T-helper 1 cell treated with Interleukin-12 subunit alpha and Interleukin-12 subunit beta and Interleukin-4 antibody, amounts not matched to agents 30 ng/mL and 1 ng/mL, for 36 hours (primary cell): ENCODE results near the gene KITLG. TPM values are rescaled to one million over a fixed set of nuclear protein-coding genes. Genes with fewer than 3 reads are reported as not detected.
"Not testable (repeated sequence)": the region's sequence is repeated elsewhere in the genome, so short reads cannot be mapped to it uniquely, and the experiment has no call there.

Experiments used
- intact Hi-C: fragments of 100-400 bp; cut with micrococcal nuclease; formaldehyde crosslinking; loops from one replicate; pipeline ENCODE4 v1.15.1; 2024
- total RNA-seq: library from RNA; stranded (reverse); gene quantifications from 2 replicates; pipeline ENCODE4 v1.2.3, GENCODE V29; 2022

KITLG gene
- total RNA-seq, 1 donor from 2014 or later = not detected

DNA sequence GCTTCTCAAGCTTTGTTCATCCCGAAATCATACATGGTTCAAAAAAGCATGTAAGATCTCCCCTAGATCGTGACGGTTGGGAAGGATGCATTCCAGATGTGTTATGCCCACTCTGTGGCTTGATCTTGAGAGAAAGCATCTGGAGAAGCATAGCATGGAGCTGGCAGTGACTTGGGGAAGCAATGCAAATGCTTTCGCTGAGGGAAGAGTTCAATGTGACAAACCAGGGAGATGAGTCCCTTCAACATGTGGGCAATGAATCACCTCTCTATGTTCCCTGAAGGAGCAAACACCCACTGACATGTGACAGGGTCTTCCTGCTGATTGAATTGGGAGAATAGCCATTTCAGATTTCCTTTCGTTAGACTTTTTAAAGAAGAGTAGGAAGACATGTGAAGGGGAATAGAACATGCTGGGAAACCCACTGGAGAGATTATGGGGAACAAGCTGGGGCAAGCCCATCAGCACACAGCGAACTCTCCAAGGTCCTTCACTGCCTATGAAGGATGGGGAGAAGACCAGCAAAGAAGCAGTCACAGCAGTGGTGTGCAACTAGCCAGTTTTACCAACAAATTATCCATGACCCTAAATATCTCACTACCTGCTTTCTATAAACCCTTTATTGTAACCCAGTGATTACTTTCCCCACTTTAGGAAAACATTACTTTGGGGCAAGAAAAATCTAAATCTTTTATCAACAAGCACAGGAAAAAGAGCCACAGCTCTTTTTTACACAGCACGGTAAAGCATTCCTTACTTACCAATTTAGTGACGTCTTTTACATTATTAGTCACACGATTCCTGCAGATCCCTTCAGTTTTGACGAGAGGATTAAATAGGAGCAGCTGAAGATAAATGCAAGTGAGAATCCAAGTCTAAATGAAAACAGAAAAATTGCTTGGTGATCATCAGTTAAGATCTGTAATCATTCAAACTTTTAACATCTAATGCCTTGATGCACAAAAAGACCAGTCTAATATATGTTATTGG lies 35.0 kb downstream of the KITLG start:
- intact Hi-C loops = loop anchor here (5.0 kb wide), 1 partner anchor 287 kb away; no protein-coding TSS in a partner anchor

DNA sequence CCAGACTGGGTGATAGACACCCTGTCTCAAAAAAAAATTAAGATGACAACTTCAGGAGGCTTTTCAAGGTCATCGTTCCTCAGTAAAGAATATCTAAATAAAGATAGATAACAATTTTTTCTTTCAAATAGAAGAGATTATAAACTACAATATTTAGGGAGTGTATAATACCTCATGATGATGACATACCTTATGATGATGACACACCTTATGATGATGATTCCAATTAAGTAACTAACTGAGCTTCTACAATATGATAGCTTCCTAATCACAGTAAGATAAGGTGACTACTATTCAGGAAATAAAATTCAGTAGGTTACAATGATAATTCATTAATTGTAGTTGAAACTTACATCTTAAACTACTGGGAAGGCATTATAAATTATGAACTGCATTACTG lies 40.4 kb downstream of the KITLG start:
- intact Hi-C loops = loop anchor here (5.0 kb wide), 1 partner anchor 292 kb away; no protein-coding TSS in a partner anchor

DNA sequence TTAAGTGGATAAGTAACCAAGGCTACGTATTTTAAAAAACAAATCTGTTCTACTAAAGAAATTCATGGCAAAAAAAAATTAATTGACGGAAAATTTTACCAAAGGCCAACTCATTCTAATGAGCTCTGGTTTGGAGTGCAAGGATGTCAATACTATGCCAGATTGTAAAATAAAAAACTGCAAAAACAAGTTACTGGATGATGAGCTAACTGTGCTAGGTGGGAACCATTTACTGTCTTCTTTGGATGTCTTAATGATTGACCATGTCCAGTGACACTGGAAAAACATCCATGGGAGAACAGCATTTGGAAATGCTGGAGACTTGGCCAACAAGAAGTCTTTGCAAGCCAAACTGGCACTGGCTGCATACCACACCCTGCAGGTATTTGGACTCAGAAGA lies 41.6 kb downstream of the KITLG start:
- intact Hi-C loops = no loop called here

DNA sequence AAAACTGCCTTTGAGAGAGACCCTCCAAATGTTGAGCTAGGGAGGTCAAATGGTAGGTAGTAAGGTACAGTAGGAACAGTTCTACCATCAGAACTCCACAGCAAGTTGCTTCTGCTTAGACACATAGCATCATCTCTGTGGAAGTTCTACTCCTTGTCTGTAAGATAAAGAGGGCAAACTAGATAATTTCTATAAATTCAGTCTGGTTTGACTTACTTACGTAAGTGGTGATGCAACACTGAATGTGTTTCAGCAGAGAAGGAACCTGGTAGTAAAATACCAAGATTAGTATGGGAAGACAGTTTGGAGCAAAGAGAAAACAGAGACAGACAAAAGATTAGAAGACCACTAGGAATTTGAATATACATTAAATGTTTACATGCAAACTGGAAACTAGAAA lies 42.0 kb downstream of the KITLG start:
- intact Hi-C loops = no loop called here

DNA sequence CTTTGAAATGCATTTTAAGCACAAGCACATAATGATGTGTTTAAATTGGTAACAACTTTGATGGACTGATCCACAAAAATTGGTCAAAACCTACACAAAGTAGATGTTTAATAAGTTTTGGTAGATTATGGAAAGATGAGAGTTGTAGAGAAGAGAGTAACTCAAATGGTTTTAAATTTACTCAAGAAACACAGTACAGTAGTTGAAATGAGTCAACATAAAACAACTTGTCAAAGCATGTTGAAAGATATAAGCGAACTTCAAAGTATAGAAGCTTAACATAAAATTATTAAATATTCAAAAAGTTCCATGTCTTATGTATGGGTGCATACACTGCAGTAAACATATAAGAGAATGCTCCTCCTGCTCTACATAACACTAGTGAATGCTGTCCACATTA lies 49.4 kb downstream of the KITLG start:
- intact Hi-C loops = no loop called here

DNA sequence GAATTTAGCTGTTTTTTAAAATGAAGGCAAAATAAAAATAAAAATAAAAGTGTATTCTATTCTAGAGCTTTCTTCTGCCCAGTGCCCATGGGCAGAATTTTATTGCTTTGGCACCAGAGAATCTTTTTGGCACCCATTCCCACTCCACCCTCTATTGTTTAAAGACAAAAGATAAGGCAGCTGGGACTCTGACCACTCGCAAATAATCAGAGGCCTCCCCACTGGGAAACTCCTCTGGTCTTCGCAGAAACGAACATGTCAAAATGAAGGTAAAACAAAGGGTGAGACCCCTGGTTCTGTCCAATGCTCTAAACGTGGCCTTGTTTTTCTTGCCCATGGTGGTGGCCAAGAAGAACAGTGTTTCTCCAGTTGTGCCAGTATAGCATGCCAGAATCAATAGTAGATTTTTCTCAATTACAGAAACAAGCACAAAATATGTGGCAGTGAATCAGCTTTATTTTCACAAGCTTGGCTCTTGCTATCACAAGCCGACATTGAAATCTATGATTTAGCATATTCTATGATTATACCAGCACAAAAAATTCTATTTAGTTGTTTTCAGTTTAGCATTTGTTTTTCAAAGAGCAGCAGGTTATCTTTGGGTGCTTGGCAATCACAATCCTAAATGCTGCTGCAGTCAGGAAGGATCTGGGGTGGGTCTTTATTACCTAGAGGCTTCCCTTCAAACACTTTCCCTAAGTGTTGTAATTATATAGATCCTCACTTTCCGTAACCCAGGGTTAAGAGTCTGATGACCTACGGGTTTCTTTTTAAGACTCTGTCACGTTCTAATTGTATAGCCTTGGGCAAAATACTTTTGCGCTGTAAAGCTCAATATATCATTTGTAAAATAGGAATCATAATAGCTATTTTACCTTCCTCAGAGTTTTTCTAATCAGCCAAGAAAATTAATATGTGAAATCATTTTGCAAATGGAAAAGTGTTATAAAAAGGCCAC lies 50.5 kb downstream of the KITLG start:
- intact Hi-C loops = no loop called here

DNA sequence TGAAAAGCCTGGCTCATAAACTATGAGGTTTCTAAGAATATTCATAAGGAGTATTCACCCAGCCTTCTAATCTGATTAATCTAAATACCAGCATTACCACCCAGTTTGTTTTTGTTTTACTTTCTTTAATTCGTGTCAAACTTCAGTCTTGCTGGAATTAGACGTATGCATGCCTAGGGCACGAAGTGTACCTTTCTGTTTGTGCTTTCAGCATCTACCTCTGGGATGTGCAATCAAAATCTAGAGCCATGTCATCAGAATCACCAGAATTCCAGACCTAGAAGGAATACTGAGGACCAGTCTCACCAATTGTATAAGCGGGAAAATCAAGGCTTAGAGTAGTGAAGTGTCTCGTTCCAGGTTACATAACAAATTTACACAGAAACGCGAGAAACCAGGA lies 57.3 kb downstream of the KITLG start:
- intact Hi-C loops = no loop called here

DNA sequence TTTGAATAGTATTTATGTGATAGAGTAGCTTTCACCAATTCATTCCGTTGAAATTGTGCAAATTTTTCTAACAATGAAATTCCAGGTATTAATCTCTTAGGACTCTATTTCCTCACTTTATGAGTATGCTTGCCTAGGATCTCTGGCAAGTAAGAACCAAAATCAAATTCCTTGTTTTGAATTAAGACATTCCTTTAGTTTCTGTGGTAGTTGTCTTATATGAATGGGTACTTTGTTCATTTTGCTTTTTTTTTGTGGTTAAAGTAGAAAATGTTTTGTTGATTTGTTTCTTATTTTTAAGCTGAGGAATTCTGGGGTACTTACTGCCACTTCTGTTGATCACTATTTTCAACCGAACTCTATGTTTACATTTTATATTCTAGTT lies 59.8 kb downstream of the KITLG start:
- intact Hi-C loops = no loop called here

DNA sequence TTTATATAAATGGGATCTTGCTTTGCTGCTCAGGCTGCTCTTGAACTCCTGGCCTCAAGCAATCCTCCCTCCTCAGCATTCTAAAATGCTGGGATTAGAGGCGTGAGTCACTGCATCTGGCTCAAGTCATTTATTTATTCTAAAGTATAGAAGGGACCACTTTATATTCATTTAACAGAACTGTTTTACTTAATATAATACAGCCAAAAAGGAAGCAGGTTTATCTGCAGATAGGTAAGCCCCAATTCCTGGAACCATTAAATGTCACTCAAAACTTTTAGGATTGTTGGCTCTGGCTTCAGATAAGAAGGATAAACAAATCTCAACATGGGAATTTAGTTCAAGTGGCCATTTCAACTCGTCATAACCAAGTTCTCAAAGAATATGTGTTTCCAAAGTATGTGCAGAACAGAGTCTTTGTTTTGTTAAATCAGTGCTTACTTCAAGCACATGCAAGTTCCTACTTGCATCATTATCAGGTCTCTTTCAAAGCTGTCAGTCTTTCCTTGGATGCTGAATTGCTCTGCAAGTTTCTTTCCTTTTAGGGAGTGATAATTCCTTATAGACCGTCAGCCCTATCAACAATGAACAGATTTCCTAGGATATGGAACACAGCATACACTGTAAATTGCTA lies 60.4 kb downstream of the KITLG start:
- intact Hi-C loops = no loop called here

DNA sequence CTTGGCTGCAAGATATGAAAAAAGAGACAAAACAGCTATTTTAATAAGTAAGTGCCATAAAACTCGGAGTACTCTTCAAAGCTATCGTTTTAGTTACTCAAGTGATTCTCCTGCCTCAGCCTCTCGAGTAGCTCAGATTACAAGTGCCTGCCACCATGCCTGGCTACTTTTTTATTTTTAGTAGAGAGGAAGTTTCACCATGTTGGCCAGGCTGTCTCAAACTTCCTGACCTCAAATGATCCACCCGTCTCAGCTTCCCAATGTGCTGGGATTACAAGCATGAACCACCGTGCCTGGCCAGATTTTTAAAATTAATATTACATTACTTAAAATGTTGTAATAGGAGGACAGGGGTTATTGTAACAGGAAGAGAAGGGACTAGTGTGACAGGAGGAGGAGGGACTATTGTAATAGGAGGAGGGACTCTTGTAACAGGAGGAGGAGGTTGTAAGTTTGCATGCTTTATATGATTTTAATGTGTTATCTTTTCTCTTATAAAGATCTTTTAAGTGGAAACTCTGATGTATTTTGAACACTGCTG lies 61.3 kb downstream of the KITLG start:
- intact Hi-C loops = no loop called here

DNA sequence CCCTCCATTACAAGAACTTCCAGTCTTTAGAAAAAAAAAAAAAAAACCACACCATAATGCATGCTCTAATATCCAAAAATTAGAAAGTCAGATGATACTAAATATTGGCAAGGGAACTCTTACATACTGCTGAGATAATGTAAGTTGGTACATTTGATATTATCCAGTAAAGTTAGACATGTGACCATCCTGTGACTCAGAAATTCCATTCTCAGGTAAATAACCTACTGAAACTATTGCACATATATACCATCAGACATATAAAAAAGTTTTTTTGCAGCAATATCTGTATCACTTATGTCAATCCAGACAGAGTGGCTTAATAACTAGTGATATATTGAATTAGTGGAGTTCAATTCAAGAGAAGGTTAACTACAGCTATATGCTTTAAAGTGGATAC lies 63.5 kb downstream of the KITLG start:
- intact Hi-C loops = no loop called here

DNA sequence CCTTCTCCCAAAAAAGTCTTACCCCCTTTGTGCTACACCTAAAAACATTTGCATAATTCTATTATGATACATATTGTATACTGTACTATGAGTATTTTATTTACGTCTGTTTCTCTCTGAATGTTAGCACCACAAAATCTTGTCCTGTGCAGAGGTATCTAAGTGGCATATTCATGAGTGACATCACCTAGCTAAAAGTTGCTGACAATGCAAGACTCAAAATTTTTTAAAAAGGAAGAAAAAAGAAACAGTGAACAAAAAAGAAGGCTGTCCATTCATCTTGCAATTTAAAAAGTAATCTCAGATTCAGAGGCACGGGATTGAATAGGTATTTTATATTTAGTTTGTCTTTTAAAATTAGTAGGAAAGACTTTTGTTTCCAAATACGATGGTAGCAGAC lies 69.4 kb downstream of the KITLG start:
- intact Hi-C loops = no loop called here

DNA sequence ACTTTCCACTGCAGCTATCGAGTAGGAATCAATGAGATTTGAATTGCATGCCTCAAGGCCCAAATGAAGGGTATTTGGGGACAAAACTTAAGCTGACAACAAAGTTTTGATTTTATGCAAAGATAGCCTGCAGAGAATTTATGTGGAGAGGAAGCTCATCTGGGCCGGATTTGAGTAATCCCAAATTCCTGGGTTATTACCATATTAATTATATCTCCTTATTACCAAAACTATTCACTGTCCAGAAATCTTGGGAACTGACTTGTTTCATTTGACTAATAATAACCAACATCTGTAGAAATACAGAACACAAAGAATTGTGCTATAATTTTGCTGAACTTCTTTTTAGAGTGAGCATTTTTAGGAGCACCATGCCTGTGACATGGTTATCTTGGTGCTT lies 70.4 kb downstream of the KITLG start:
- intact Hi-C loops = no loop called here

DNA sequence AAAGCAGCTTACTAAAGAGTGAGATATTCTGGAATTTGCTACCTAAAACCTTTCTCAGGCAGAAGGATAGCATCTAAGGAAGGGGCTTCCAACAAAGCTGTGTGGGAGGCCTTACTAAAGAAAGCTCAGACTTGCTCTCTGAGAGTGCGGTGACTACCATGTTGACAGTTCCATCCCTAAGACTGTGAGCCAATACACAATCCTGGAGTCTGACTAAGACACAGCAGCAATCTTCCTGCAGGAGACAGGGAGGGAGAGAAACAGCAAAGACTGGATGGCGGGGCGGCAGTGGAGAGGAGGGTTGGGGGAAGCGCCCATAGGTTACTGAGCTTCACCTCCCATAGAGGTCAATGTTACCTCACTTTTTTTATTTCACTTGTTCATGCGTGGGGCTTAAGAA lies 70.9 kb downstream of the KITLG start:
- intact Hi-C loops = no loop called here

DNA sequence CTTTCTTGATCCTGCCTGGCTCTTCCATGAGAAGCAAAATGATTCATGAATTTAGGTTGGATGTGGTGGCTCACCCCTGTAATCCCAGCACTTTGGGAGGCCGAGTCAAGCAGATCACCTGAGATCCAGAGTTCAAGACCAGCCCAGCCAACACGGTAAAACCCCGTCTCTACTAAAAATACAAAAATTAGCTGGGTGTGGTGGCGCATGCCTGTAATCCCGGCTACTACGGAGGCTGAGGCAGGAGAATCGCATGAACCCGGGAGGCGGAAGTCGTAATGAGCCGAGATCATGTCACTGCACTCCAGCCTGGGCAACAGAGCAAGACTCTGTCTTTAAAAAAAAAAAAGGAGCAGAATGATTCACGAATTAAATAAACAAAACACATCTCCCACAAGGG lies 72.4 kb downstream of the KITLG start:
- intact Hi-C loops = not testable (repeated sequence)

DNA sequence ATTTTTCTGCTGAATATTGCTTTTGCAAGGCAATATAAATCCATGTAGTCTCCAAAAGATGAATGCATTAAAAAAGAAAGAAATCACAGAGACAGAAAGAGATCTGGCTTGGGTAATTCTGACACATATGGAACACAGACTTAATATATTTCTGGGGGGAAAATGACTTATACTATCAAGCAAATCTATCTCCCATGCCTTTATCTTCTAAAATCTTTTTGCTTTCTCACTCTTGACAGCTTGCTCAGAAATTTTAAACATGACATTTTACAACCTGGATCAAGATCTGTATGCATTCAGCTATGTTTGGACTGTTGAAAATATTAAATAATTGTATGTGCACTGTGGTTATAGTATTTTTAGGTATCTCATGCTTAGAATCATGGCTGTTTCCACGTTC lies 73.0 kb downstream of the KITLG start:
- intact Hi-C loops = no loop called here

DNA sequence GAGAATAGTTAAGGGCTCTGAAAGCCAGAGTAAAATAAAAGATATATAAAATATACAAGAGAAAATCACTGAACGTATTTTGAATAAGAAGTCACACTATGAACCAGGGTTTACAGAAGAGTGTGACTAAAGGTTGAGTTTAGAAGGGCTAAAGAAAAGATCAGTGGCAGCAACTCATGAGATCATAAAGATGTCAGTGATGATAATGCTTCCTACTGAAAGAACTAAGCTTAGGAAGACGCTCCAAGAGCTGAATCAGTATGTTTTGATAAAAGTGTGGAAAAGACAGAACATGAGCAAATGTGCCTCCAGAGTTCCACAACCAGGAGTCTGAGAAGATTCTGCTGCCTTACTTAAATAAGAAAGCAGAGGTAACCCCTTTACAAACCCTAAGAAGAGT lies 74.6 kb downstream of the KITLG start:
- intact Hi-C loops = no loop called here

DNA sequence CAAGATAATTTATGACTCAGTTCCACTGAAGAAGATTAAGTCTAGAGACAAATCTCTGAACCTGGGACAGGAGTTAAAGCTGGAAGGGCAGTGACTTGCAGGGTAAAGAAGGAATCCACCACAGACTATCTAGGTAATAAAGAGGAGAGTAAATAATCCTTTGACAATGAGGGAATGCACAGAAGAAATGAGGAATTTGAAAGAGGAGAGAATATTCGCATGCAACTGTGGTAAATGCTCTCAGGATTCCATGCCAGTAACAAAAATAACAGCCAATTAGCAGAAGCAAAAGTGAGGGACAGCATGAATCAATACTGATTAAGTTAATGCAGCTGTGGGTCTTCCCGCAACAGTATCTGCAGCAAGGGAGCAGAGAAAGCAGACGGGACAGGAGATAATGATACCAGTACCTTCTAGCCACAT lies 77.0 kb downstream of the KITLG start:
- intact Hi-C loops = no loop called here

DNA sequence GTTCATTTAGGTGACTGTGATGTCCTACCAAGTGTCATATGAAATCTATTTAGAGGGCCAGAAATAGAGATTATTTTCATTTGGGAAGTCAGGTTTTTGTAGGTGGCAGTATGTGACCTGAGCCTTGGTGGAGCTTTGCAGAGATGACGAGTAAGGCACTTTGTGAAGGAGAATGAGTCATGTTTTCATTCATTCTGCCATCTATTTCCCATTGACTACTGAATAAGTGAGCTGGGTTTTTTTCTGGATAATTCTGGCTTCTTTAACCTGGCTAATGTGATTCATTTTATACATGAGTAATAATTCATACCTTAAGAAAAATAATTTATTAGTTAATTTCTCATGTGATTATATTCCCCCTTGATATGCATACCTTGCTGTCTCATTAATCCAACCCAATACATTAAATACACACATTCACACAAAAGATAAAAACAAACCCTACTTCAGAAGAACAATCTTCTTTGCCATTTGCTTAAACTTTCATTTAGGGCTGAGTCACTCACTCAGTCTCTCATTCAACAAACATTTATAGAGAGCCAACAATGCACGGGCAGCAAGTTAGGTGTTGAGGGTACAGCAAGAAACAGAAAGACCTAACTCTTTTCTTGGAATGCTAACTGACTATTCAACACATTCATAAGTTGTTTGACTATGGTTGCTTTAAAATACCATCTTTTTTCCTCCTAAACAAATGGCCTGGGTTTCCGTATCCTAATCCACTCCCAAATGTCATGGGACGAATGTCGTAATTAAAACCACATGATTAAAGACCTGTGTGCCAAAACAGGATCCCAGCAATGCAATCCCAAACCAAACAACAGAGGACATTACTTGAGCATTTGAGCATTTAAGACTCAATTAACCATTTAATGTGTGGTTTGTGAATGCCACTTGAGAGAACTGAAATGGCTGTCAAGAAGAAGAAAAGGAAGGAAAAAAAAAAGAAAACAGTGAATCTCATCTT lies 78.0 kb downstream of the KITLG start:
- intact Hi-C loops = no loop called here

DNA sequence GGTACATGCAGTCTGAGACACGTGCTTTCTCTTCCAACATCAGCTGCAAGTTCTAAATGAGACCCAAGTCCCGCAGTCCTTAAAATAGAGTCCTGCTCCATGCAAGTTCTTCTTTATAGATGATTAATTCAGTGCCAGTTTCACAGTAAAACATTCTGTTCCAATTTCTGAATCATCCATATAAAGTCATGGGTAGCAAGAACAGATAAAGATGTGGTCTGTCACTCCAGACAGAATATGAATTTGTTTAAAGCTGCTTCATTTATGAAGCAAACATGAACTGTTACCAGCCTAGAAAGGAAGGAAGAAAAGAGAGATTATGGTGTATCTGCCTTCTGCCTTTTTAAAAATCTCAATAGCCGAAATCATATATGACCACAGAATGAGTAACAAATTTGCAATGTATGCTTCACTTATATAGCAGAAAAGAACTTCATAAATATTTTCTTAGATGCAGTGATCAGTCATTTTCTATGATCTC lies 83.3 kb downstream of the KITLG start:
- intact Hi-C loops = no loop called here
